G401 (cell line): ENCODE results near the gene BAIAP2. TPM values are rescaled to one million over a fixed set of nuclear protein-coding genes. Genes with fewer than 3 reads are reported as not detected.

ENCODE experiments used
- DNase-seq: peaks from one replicate; pipeline ENCODE4 v3.0.0-alpha.2; 2015; ENCODE audit warnings: low spot score
- in situ Hi-C: cut with HindIII; loops from 2 replicates; pipeline ENCODE4 v1.10.0; 2016; ENCODE audit warnings: low sequenced_read_pairs, mixed read lengths
- total RNA-seq: library from RNA; depleted of rRNA; stranded (reverse); fragments of >200 nt; shearing (Covaris generic); gene quantifications from 2 replicates; pipeline ENCODE4 v1.2.3, GENCODE V29; 2014

The BAIAP2 gene
- total RNA-seq, 1 experiment from 2014 or later, result 21.1 TPM

DNA sequence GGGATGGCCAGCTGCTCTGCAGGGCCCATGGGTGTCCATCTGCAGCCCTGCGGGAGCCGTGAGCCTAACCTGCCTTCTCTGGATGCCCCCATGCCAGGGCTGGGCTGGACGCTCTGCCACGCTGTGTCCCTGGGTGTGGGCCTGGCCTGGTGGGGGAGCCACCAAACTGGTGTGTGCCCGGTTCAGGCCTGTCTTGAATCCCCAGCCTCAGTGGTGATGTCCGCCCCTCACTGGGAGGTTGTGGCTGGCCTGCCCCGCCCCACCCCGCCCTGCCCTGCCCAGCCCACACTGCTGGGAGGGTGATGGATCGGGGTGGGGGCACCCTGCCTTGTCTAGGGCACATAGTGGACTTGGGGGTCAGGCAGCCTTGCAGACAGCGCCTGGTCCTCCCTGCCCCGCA is 80.3 kb downstream of the BAIAP2 start:
- DNase-seq, result no peak
- in situ Hi-C loops, result no loop called here

DNA sequence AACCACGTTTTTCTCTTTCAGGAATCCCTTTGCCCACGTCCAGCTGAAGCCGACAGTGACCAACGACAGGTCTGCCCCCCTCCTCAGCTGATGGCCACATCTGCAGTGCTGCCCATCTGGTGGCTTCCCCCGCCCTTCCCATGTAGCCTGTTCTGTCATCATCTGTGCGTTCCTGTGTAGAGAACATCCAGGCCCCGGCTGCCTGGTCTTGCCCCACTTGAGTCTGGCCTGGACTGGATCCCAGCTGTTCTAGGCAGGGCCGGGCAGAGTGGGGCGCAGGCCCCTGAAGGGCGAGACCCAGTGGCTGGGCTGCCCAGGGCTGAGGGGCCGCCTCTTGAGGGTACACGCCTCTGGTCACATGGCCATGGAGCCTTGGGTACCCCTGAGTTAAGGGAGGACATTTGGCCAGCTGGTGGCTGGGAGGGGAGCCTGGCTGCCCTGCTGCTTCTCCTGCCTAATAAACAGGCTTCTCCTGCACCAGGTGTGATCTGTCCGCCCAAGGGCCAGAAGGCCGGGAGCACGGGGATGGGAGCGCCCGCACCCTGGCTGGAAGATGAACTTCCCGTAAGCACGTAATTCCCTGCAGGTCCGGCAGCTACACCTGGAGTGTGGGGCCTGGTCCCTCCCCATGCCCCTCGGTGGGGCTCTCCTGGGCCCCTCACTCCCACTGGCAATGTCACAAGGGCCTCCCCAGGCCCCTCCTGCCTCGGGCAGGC is 81.0 kb downstream of the BAIAP2 start:
- DNase-seq, result peak; percentile 55
- in situ Hi-C loops, result no loop called here

DNA sequence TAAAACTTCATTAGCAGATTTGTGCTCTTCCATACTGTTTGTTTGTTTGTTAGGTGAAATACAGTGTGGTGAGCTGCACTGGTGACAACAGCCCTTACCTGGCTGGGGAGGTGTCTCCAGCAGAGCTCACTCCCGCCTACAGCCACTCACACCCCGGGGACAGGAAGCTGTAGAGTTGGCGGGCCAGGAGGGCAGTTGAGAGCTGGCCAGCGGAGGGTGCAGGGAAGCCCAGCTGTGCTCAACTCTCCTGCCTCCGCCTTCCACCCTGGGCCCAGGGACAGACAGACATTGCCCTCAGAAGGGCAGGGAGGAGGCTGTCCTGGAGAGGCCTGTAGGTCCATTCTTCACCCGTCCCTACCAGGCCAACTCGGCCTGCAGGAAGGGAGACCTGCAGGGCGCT is 81.8 kb downstream of the BAIAP2 start:
- in situ Hi-C loops, result no loop called here
- no peak for DNase-seq

DNA sequence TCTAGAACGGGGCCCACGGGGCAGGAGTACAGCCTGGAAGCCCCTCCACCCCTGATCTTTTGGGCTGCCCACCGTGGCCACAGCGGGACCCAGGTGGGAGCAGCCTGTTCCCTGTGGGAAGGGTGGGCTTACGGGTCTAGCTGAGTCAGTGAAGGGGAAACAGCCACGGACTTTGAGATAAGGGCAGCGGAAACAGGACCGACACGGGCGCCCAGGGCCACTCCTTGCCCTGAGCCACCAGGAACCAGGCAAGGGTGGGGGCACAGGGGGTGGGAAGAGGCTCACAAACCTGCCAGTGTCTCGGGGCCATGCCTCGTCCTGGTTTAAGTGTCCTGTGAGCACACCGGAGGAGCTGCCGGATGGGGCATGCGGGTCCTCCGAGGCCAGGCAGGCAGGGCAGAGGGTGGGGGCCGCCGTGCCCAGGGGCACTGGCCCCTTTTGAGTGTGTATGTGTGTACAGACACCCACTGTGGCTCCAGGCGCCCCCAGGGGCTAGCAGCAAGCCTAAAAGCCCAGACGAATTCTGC is 82.8 kb downstream of the BAIAP2 start:
- in situ Hi-C loops, result no loop called here

DNA sequence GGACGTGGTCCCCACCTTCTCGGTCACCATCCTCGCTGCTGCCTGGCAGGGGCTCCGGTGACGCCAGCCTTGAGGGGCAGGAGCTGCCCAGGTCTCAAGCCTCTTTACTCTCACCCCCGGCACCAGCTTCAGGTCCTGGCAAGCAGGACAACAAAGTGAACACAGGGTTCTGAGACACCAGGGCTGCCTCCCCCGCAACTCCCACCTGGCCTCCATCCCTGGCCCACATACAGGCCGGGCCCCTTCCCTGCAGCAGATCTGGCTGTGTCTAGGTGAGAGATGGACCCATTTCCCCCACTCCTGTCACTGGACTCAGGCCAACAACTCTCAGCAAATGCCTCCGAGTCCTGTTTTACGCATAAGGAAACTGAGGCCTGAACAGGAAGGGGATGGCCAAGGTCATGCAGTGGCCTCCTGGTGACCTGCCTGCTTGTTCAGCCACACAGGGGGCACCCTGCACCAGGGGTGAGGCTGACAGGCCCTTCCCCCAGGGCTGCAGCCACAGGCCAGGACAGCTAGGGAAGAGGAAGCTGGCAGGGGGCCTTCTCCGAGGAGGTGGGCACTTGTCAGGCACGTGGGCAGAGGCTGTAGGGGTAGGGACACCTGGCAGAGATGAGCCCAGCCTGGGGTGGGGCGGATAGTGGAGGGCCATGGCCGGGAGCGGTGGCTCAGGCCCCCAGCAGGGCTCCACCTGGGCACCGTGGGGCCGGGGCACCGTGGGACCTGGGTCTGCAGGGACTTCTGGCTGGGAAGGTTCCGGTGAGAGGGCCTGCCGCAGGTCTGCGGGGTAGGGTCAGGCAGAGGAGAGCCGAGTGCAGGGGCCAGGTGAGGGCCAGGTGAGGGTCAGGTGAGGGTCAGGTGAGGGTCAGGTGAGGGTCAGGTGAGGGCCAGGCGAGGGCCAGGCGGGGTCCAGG is 83.6 kb downstream of the BAIAP2 start:
- in situ Hi-C loops, result no loop called here
- DNase-seq, result no peak

More for the DNA sequence above, 82.8 kb downstream of the BAIAP2 start:
- no peak for DNase-seq

DNA sequence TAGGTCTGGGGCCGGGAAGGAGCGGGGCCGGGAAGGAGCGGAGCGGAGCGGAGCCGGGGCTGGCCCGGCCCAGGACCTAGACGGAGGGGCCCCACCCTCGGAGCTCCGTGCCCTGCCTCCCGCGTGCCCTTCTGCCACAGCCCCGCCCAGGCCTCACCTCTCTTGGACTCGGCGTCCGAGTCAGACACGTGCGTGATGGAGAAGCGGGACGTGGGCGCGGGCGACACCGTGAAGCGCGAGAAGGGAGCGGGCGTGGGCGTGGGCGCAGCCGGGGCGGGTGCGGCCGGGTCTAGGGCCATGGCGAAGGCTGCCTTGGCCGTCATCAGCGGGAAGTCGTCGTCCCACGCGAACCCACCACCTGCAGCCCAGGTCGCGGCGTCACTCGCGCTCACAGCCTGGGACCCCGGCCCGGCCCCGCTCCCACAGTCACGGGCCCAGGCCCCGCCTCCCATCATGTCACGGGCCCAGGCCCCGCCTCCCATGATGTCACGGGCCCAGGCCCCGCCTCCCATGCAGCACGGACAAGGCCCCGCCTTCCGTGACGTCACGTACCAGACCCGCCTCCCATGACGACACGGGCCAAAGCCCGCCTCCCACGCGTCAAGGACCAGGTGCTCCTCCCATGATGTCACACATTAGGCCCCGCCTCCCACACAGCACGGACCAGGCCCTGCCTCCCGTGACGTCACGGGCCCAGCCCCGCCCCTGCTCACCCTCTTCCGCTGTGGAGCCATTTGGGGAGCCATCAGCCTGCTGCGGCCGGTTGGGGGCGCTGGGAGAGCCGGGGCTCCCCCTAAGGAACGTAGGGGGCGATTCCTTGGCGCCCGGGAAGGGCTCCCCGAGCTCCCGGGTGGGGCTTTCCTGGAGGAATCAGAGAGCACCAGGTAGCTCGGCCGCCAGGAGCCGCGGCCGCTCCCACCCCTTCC is 84.5 kb downstream of the BAIAP2 start:
- in situ Hi-C loops, result no loop called here
- peak; percentile 80 for DNase-seq

DNA sequence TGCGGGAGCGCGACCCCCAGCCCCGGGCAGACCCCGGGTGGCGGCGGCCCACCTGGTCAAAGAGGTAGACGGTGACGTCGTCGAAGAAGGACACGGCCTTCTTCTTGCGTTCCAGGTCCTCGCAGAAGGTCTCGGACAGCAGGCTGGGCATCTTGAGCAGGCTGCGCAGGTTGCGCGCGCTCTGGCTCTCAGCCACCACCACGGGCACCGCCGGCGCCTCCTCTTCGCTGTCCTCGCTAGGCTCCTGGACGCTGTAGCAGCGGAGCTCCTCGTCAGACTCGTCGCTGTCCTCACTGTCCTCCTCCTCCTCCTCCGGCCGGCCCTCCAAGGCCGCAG is 85.2 kb downstream of the BAIAP2 start:
- DNase-seq, result peak; percentile 63
- in situ Hi-C loops, result no loop called here

DNA sequence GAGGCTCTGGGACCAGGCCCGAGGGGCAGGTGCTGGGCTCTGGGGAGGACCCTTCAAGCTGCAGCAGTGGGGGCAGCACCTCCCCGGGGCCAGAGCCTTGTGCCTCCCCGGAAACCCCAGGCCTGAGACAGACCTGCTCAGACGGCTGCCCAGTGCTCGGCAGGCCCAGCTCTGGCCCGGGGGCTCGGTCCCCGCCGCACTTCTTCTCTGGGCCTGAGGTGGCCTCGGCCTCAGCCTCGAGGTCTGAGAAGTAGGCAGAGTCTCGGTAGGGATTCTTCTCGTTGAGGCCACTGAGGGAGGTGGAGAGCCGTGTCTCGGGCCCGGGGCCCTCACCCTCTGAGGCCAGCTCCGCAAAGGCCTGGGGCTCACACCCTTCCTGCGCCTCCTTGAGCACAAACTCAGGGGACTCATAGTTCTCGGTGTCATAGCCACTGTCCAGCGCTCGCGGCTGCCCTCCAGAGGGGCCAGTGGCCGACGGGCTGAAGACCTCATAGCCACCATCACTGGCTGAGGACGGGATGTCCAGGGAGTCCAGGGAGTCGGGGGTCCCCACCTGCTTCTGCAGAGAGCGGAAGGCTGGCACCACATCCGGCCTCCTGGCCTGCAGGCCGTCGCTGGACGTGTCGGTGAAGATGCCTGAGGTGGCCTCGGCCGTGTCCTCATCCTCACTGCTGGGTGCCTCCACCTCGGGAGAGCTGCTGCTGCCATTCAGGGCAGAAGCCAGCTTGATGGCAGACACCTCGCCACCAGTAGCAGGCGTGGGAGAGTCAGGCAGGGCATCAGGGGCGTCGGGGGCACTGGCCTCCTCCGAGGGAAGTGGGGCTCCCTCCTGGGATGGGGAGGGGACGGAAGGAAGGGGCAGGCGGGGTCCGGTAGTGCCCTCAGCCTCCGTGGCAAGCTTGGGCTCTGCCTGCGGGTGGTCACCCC is 86.0 kb downstream of the BAIAP2 start:
- in situ Hi-C loops, result no loop called here
- no peak for DNase-seq

DNA sequence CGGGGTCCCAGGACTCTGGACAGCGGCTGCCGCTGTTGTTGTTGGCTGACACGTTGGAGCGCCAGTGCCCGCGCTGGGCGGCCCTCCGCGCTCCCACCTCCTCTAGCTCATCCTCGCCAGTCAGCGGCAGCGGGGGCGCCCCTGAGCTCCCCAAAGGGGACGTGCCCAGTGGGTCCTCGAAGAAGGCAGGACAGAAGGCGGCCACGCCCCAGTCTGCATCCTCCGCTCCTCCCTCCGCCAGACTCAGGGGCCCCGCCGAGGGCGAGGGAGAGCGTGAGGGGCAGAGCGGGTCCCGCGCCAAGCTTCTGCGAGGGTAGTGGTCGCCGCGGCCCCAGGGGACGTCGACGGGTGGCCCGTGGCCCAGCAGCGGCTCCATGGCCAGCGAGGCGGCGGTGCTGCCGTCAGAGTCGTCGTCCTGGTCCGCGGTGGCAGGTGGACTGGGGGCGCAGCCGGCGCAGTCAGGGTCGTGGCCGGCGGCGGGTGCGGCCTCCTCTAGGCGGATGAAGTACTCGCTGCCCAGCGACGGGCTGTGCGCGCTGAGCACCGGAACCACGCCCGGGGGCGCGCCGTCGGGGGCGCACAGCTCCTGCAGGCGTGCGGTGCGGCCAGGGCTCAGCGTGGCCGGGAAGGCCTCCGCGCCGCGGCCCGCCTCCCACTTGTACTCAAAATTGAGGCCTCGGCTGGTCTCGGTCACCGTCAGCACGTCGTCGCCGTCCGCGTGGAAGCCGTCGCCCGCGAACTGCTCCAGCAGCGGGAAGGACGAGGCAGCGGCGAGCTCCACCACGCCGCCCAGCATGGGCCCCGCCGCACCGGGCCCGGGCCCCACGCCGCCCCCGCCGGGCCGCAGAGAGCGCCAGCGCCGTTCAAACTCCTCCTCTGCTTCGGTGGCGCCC is 87.1 kb downstream of the BAIAP2 start:
- in situ Hi-C loops, result no loop called here
- DNase-seq, result no peak

DNA sequence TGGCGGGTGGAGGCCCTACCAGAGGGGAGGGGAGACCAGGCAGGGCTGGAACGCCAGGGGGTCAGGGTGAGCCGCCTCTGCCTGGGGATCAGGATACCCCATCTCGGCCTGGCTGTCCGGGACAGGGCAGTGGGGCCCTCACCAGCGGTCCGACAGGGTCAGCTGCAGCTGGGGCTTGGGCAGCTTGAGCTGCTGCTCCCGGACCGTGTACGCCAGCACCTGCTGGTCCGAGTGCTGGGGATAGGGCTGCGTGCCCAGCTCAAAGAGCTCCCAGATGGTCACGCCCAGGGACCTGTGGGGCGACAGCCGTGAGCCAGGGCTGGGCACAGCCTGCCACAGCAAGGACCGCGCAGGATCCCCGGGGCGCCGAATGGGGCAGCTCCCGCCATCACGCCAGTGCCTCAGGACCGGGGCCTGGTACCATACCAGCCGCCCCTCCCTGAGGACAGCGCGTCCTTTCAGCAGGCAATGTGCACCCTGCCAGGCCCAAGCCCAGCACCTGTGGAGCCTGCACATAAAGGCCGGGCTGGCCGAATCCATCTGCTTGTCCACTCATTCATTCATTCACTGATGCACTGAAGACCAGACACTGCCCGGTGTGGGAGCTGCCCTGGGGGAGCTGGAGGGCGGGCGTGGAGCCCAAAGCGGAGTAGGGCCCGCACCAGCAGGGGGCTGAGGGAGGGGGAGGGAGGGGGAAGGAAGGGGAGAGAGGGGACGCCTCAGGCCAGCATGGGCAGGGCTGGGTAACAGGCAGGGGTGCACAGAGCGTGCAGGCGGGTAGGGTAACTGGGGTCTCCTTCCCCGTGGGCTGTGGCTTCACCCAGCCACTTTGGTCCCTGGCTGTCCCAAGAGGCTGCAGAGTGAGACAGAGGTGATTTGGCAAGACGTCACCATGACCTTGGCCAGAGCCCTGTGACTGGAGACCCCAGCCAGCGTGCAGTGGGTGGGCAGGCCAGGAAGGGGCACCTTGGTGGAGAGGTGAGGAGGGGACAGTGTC is 88.4 kb downstream of the BAIAP2 start:
- DNase-seq, result peak; percentile 86
- in situ Hi-C loops, result no loop called here

DNA sequence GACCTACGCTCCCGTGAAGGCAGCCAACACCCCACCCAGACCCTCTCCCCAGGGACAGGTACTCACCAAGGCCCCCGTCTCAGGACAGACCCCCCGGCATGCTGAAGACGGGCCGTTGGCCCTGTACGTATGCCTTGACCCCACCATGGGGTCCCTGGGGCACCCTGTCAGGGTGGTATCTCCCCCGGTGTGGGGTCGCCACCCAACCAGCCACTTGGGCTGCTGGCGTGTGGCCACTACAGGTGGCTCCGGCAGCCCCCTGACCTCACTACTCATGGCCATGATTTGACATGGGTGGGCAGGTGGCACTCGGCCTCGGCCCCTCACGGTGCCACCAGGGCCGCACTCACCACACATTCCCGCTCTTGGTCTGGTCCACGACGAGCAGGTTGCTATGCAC is 89.4 kb downstream of the BAIAP2 start:
- DNase-seq, result no peak
- in situ Hi-C loops, result no loop called here

DNA sequence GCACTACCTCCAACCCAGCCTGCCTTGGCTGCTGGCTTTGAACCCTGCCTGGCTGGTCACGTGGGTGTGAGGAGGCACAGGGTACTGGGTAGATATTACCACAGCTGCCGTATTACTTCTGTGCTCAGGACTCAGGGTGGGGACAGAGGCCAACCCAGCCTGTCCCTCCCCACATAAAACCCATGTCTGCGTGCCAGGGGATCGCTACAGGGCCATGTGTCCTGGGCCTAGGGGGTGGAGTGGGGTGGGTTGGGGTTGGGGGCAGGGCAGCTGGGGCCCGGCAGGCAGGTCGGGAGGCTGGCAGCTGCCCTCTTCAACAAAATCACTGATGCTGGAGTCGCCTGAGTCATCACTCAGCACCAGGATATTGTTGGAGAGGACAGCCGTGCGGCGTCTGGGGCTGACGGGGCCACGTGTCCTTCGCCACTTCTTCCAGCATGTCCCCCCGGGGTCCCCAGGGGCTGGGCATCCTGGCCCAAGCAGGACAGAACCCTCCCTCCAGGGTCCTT is 90.7 kb downstream of the BAIAP2 start:
- in situ Hi-C loops, result no loop called here
- no peak for DNase-seq

DNA sequence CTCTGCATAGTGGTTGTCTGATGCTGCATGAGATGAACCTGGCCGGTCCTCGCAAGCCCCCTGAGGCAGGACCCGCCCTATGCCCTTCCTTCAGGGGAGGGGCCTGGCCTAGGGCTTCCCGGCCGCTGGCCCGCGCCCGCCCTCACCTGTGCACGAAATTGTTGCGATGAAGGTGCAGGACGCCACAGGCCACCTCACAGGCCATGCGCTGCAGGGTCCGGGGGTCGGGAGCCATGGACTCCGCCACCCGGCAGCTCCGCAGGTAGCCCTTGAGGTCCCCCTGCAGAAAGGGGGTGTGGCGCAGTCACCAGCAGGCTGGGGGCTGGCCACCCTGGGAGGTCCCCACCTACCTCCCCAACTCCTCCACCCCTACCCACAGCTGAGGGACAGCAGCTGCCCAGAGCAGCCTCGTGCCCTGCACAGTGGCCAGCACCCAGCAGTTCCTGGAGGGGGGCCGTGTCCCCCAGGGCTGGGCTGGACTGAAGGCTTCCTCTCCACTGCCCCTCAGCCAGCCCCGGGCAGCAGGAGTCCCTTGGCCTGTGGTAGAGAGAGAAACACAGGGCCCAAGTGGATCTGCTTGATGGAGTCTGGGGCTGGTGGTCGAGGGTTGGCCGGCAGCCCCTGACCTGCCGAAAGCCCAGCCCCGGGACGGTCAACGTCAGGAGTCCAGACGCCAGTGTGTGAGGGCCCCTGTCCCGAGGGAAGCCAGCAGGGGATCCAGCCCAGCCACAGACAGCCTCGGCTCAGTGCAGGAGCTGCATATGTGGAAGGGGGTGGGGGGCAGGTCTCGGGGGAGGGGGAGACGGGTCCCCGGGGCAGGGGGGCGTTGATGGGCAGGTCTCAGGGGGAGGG is 91.6 kb downstream of the BAIAP2 start:
- in situ Hi-C loops, result no loop called here
- no peak for DNase-seq

DNA sequence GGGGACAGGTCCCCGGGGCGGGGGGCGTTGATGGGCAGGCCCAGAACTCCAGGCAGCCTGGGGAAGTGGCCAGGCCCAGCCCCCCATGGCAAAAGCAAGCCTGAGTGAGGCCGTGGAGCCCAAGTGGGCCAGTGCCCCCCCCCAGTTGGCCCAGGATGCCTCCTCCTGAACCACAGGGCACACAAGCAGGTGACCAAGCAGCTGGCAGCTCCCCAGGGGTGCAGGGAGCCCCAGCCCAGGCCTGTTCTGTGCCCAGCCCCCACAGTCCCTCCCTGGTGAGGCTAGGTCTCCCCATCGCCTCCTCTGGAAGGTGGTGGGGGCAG is 92.1 kb downstream of the BAIAP2 start:
- in situ Hi-C loops, result no loop called here
- no peak for DNase-seq

DNA sequence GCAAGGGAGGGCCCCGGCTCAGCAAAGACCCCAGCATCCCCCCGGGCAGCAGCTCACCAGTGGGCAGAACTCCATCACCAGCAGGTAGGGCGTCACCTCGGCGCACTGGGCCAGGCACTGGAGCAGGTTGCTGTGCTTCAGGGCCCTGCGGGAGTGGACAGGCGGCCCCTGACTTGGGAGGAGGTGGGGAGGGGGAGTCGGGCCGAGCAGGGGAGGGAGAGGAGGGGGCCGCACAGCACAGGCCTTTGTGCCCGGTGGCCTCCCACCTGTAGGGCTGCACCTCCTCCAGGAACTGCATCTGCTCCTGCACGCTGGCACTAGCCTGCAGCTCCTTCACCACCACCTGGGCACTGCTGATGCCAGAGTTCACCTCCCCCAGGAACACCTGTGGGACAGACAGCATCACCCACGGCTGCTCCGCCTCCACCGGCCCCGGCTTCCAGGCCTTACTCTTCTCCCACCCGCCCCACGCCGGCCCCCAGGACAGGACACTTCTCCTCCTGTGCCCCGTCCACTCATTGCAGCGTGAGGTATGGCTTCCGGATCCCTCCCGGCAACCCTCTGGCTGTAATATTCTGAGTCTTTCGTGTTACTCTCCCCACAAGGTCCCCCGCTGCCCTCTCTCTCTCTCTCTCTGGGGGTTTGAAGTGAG is 92.7 kb downstream of the BAIAP2 start:
- in situ Hi-C loops, result no loop called here
- no peak for DNase-seq
